Uterus (tissue), 4 donors: ENCODE data around the gene ADIPOR2. TPM values are rescaled to one million over a fixed set of nuclear protein-coding genes. Genes with fewer than 3 reads are reported as not detected.
"Not testable (repeated sequence)": the region's sequence is repeated elsewhere in the genome, so short reads cannot be mapped to it uniquely, and the experiment has no call there.

Source experiments
- DNase-seq, 2 donors: peaks; one replicate each; pipeline ENCODE4 v3.0.0-alpha.2; 2019 to 2020
- H3K27ac ChIP-seq, 2 donors: fragments of 200-600 bp; sonication (generic); 1 replicate in 1 of 2; 2 replicates in 1 of 2; pipeline ENCODE4 v1.5.1; 2016 to 2018
- H3K27me3 ChIP-seq, 2 donors: fragments of 200-600 bp; sonication (generic); one replicate each; pipeline ENCODE4 v1.5.1; 2018 to 2019; ENCODE audit warnings: control low read depth in 1 of 2
- H3K36me3 ChIP-seq, 2 donors: fragments of 200-600 bp; sonication (generic); one replicate each; pipeline ENCODE4 v1.5.1; 2019; ENCODE audit warnings: control low read depth in 1 of 2
- H3K4me1 ChIP-seq, 2 donors: fragments of 200-600 bp; sonication (generic); one replicate each; pipeline ENCODE4 v1.5.1; 2018 to 2019; ENCODE audit warnings: control low read depth in 1 of 2
- H3K4me3 ChIP-seq, 2 donors: fragments of 200-600 bp; sonication (generic); 1 replicate in 1 of 2; 2 replicates in 1 of 2; pipeline ENCODE4 v1.5.1; 2018 to 2019; ENCODE audit warnings: mild to moderate bottlenecking in 1 of 2
- H3K9me3 ChIP-seq, 2 donors: fragments of 200-600 bp; sonication (generic); one replicate each; pipeline ENCODE4 v1.5.1; 2019; ENCODE audit warnings: control low read depth in 1 of 2
- CTCF ChIP-seq, 4 experiments: fragments of 200-600 bp in 2 of 4; fragments of 450-650 bp in 2 of 4; sonication (generic) in 2 of 4; IDR thresholded peaks; one replicate each; pipeline ENCODE4 v1.5.1; 2016 to 2019; ENCODE audit warnings: antibody characterized with exemption in 4 of 4, mild to moderate bottlenecking in 2 of 4, moderate library complexity in 1 of 4
- POLR2A ChIP-seq, 2 donors: fragments of 450-650 bp; IDR thresholded peaks; one replicate each; pipeline ENCODE4 v1.6.1; 2016; ENCODE audit warnings: antibody characterized with exemption in 2 of 2, mild to moderate bottlenecking in 1 of 2, moderate library complexity in 1 of 2
- intact Hi-C: fragments of 100-400 bp; cut with DNase I; formaldehyde crosslinking; loops from one replicate; pipeline ENCODE4 v1.15.1; 2023; ENCODE audit warnings: low total_unique reads
- total RNA-seq, 4 donors: library from RNA; depleted of rRNA in 3 of 4; stranded (reverse); fragments of >200 nt in 3 of 4; gene quantifications; one replicate each; pipeline versions ENCODE4 v1.1.0 to v1.2.4, GENCODE V29; 2014 to 2023
- donor health status: DM: yes; HTN: yes; CAD: no.

The ADIPOR2 gene
- total RNA-seq, 4 donors from 2014 or later = 30.3 to 71.2 (median 42.3) TPM

- TF ChIP-seq POLR2A (IDR thresholded peaks at IDR 0.05) = no peak
- TF ChIP-seq CTCF (IDR thresholded peaks at IDR 0.05) = no peak
- H3K4me3 ChIP-seq = no peak overlapping the region
- no peaks in the 10 kb centered on the region for H3K9me3 ChIP-seq
- intact Hi-C loops = no loop called here
- no peaks in the 10 kb centered on the region for H3K4me1 ChIP-seq
- no peak for DNase-seq
- H3K27me3 ChIP-seq = no peaks in the 10 kb centered on the region
- H3K36me3 ChIP-seq = no peaks in the 10 kb centered on the region
- no peak overlapping the region for H3K27ac ChIP-seq
Observed at GRCh38 chr12:1726753-1727152, 35.9 kb downstream of the ADIPOR2 start.

DNA sequence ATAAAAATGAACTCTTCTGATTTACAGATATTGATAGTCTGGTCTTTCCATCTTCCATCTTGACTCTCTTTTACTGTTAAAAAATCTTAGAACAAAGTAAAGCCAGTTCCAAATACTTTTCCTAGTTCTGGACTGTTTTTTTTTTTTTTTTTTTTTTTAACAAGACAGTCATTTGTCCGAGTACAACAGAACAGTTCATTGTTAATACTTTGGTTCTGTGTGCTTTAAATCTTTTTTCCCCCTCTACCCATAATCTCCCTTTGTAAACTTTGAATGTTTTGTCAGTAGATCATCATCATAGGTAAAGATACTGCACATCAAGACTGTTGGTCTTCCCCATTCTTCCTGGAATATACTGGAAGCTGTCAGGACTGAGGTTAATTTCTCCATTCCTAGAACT, 38.0 kb downstream of the ADIPOR2 start:
- DNase-seq = no peak
- H3K4me1 ChIP-seq = no peaks in the 10 kb centered on the region
- H3K27ac ChIP-seq = no peak overlapping the region
- intact Hi-C loops = no loop called here
- no peaks in the 10 kb centered on the region for H3K9me3 ChIP-seq
- TF ChIP-seq CTCF (IDR thresholded peaks at IDR 0.05) (no peak), POLR2A (IDR thresholded peaks at IDR 0.05) (no peak)
- H3K36me3 ChIP-seq = no peaks in the 10 kb centered on the region
- no peak overlapping the region for H3K4me3 ChIP-seq
- no peaks in the 10 kb centered on the region for H3K27me3 ChIP-seq

DNA sequence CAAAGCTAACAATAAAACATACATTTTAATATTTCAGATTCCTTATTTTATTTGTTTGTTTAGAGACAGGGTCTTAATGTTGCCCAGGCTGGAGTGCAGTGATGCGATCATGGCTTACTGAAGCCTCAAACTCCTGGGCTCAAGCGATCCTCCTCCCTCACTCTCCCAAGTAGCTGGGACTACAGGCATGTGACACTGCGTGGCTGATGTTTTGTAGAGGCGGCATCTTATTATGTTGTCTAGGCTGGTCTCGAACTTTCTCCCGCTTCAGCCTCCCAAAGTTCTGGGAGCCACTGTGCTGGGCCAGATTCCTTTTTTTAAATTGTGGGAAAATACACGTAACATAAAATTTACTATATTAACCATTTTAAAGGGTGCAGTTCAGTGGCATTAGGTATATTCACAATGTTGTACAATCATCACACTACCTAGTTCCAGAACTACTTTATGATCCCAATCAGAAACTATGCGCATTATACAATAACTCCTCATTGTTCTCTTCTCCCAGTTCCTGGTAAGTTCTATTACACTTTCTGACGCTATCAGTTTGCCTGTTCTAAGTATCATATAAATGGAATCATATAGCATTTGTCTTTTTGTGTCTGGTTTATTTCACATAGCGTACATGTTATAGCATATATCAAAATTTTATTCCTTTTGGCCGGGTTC, 40.3 kb downstream of the ADIPOR2 start:
- DNase-seq = no peak
- no peak overlapping the region for H3K27ac ChIP-seq
- TF ChIP-seq CTCF (IDR thresholded peaks at IDR 0.05) = no peak
- no peak for TF ChIP-seq POLR2A (IDR thresholded peaks at IDR 0.05)
- no peaks in the 10 kb centered on the region for H3K36me3 ChIP-seq
- no peaks in the 10 kb centered on the region for H3K27me3 ChIP-seq
- intact Hi-C loops = no loop called here
- H3K4me1 ChIP-seq = no peaks in the 10 kb centered on the region
- H3K9me3 ChIP-seq = no peaks in the 10 kb centered on the region
- H3K4me3 ChIP-seq = no peak overlapping the region

DNA sequence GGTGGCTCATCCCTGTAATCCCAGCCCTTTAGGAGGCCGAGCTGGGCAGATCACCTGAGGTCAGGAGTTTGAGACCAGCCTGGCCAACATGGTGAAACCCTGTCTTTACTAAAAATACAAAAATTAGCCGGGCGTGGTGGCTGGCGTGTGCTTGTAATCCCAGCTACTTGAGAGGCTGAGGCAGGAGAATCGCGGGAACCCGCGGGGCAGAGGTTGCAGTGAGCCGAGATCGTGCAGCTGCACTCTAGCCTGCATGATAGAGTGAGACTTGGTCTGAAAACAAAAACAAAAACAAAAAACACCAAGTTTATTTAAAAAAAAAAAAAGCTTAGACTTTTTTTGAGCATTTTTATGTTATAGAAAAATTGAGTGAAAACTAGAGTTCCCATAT, 40.8 kb downstream of the ADIPOR2 start:
- H3K27me3 ChIP-seq, H3K9me3 ChIP-seq, H3K36me3 ChIP-seq, H3K4me1 ChIP-seq, DNase-seq, H3K4me3 ChIP-seq, H3K27ac ChIP-seq, intact Hi-C loops: not testable (repeated sequence)

DNA sequence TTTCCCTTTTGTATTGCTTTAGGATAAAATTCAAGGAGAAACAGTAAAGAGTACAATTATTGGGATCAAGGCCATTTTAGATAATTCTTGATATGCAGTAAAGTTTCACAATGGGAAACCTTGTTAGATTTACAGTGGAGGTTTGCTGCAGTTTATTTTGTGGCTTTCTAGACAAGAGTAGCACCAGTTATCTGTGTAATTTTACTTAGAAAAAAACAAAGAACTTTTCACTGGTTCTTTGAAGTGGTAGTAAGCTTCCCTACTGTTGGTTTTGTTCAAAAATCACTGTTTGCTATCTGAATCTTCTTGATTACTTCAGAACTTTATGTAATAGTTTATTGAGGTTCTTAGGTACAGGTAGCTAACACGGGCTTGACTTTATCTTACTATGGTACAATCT, 42.0 kb downstream of the ADIPOR2 start:
- H3K27ac ChIP-seq = no peak overlapping the region
- H3K9me3 ChIP-seq = no peaks in the 10 kb centered on the region
- no peak overlapping the region for H3K4me3 ChIP-seq
- H3K4me1 ChIP-seq = no peaks in the 10 kb centered on the region
- TF ChIP-seq CTCF (IDR thresholded peaks at IDR 0.05) (no peak), POLR2A (IDR thresholded peaks at IDR 0.05) (no peak)
- H3K36me3 ChIP-seq = no peaks in the 10 kb centered on the region
- intact Hi-C loops = no loop called here
- DNase-seq = no peak
- no peaks in the 10 kb centered on the region for H3K27me3 ChIP-seq

DNA sequence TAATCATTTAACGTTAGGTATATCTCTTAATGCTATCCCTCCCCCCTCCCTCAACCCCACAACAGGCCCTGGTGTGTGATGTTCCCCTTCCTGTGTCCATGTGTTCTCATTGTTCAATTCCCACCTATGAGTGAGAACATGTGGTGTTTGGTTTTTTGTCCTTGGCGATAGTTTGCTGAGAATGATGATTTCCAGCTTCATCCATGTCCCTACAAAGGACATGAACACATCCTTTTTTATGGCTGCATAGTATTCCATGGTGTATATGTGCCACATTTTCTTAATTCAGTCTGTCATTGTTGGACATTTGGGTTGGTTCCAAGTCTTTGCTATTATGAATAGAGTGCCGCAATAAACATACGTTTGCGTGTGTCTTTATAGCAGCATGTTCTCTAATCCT, 42.8 kb downstream of the ADIPOR2 start:
- intact Hi-C loops, DNase-seq, H3K4me3 ChIP-seq, H3K27me3 ChIP-seq, H3K27ac ChIP-seq, H3K4me1 ChIP-seq, H3K36me3 ChIP-seq, H3K9me3 ChIP-seq: not testable (repeated sequence)
